Measurements from ENCODE around the gene TK1.

The TK1 gene

DNA sequence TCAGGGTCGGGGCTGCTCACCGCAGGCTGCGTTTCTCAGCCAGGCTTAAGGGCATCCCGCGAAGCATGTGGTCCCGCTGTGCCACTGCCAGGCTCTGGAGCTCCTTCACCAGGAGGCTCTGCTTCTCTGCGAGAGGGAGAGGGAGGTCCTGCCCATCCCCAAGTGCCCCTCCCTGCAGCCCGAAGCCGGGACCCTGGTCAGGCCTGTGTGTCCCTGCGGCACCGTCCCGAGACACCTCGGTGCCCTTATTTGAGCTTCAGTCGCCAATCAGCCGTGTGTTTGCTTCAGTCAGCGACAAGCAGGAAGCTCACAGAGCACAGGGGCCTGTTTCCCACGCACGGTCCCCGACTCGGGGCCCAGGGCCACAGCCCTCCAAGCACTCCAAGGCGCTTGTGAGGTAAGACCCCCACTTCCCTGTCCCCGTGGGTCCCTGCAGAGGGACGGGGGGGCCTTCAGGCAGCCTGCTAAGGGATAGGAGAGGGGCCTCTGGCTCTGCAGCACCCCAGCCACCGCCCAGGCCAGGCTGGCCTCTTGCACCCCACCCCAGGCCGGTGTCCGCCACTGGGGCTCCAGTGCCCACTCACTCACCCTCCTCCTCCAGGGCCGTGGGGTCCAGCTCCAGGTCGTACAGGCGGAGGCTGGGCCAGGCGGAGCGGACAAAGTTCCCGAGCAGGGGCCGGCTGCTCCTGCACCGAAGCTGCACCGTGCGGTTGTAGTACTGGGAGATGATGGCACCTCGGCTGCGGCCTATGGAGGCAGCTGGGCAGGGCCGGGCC lies 61.5 kb downstream of the TK1 start:
- Histone ChIP-seq H3K4me3 (ENCODE audit: low read depth, low read length) (no peak overlapping the region), H3K36me3 (replicated peaks) (peaks cover 4% of the 10 kb centered on the region)
- DNase-seq = no peak

DNA sequence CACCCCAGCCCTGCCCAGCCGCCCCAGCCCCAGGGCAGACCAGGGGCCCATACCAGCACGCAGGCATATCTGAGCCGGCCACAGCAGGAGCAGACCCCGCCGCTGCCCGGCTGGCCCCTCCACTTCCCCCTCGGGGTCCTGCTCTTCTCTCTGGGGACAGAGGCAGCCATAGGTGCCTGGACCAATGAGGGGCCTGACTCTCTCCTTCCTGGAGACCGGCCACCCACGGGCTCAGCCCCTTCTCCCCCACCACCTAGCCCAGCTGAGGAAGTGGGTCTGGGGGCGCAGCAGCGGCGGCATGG lies 62.1 kb downstream of the TK1 start:
- no peak overlapping the region for H3K4me3 ChIP-seq (ENCODE audit: low read depth, low read length)
- H3K36me3 ChIP-seq (replicated peaks) = peaks cover 4% of the 10 kb centered on the region
- no peak for DNase-seq
- in situ Hi-C loops (cut with HindIII; ENCODE audit: low pct_ligation_motif_present, low sequenced_read_pairs) = no loop called here
- no peak overlapping the region for H3K27ac ChIP-seq
- TF ChIP-seq, protein P1, sequence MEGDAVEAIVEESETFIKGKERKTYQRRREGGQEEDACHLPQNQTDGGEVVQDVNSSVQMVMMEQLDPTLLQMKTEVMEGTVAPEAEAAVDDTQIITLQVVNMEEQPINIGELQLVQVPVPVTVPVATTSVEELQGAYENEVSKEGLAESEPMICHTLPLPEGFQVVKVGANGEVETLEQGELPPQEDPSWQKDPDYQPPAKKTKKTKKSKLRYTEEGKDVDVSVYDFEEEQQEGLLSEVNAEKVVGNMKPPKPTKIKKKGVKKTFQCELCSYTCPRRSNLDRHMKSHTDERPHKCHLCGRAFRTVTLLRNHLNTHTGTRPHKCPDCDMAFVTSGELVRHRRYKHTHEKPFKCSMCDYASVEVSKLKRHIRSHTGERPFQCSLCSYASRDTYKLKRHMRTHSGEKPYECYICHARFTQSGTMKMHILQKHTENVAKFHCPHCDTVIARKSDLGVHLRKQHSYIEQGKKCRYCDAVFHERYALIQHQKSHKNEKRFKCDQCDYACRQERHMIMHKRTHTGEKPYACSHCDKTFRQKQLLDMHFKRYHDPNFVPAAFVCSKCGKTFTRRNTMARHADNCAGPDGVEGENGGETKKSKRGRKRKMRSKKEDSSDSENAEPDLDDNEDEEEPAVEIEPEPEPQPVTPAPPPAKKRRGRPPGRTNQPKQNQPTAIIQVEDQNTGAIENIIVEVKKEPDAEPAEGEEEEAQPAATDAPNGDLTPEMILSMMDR (IDR thresholded peaks at IDR 0.05; ENCODE audit: low read depth, low read length, missing control alignments) = no peak
- H3K27me3 ChIP-seq (replicated peaks) = no peaks in the 10 kb centered on the region

More for the DNA sequence above, 61.5 kb downstream of the TK1 start:
- H3K27ac ChIP-seq = no peak overlapping the region
- in situ Hi-C loops (cut with HindIII; ENCODE audit: low pct_ligation_motif_present, low sequenced_read_pairs) = no loop called here
- no peaks in the 10 kb centered on the region for H3K27me3 ChIP-seq (replicated peaks)
- TF ChIP-seq, protein P1 (IDR thresholded peaks at IDR 0.05; ENCODE audit: low read depth, low read length, missing control alignments) = no peak

All from brain microvascular endothelial cell (primary cell).